GM12891 (cell line): ENCODE results near the gene CYB5R4.

Experiments used
- DNase-seq: peaks from one replicate; pipeline ENCODE4 v3.0.0; 2011; ENCODE audit warnings: low spot score; ENCODE audit not compliant: insufficient read length
- FAIRE-seq: peaks from 2 replicates; lab custom pipeline; 2011; peaks lifted over from hg19 to GRCh38; lab: Jason Lieb, UNC
- PAX5 ChIP-seq: IDR thresholded peaks from 2 replicates; pipeline ENCODE4 v1.6.1; 2011; ENCODE audit warnings: low read length, moderate library complexity, mild to moderate bottlenecking; ENCODE audit not compliant: insufficient read depth, severe bottlenecking
- POLR2A ChIP-seq: IDR thresholded peaks from 2 replicates; pipeline ENCODE4 v1.6.1; 2011; ENCODE audit warnings: low read depth, low read length, control low read depth
- POLR2AphosphoS5 ChIP-seq: IDR thresholded peaks from 2 replicates; pipeline ENCODE4 v1.6.1; 2011; ENCODE audit warnings: low read depth, low read length, control low read depth
- POU2F2 ChIP-seq: IDR thresholded peaks from 2 replicates; pipeline ENCODE4 v1.6.1; 2011; ENCODE audit warnings: low read depth, mild to moderate bottlenecking, control low read depth, low read length, moderate library complexity
- SPI1 ChIP-seq: IDR thresholded peaks from 2 replicates; pipeline ENCODE4 v1.6.1; 2011; ENCODE audit warnings: low read depth, low read length, control low read depth
- TAF1 ChIP-seq: IDR thresholded peaks from 2 replicates; pipeline ENCODE4 v1.6.1; 2011; ENCODE audit warnings: low read depth, low read length, control low read depth

The CYB5R4 gene

DNA sequence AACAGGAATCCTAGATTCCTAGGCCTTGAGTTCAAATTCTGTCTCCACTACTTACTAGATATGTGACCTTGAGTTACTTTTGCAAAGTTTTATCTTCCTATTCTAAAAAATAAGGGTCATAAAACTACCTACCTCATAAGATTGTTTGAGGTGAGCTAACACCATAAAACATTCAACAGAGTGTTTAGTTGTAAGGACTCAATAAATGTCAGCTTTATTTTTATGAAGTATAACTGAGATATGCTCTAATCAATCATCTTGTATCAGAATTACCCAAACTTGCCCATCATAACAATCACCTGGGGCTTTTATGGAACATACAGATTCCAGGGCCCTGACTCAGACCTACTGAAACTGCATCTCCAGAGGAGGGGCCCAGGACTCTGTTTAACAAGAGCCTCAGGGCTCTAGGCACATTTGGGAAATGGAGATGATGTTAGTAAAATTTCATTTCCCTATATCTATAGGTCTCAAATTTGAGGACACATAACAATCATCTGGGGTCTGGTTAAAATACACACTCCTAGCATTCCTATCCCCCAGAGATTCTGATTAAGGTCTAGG lies 138.6 kb downstream of the CYB5R4 start:
- TF ChIP-seq POLR2A (no peak), TAF1 (no peak), SPI1 (no peak), POU2F2 (no peak), POLR2AphosphoS5 (no peak), PAX5 (no peak)
- no peak for DNase-seq
- FAIRE-seq = no peak

DNA sequence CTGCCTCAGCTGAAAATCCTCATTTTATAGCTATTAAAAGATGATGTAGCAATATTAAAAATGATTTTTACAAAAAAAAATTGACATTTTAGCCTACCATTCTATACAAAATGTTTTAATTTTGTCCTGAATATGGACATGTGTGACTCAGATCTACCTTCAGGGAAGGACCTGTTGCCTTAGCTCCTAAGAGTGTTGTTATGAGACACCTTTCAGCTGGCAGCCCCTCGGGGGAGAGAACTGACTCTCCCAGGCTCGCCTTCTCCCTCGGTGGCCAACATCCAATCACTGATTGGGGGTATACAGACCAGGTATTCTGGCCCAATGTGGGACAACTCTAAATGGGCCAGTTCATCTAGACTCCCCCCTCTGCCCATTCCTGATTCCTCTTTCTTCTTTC lies 141.6 kb downstream of the CYB5R4 start:
- FAIRE-seq (no peak), DNase-seq (no peak)
- no peak for TF ChIP-seq PAX5
- no peak for TF ChIP-seq POLR2AphosphoS5
- no peak for TF ChIP-seq POU2F2
- TF ChIP-seq POLR2A = no peak
- no peak for TF ChIP-seq SPI1
- no peak for TF ChIP-seq TAF1

DNA sequence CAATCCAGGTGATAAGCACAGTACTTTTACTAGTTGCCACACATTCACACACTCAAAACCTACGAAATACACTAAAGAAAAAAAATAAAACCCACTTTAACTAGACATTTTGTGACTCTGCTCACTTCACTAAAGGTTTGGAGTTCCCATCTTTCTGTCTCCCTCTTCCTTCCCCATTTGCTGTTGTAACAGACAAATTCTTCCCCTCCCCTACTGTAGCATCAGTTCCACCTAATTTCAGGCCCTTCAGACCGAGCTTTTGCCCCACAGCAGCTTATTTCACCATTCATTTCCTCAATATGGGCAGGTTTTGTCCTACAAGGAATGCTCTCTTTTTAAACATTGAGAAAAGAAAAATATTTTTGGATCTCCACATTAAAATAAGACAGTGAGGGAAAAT lies 142.7 kb downstream of the CYB5R4 start:
- FAIRE-seq (no peak), DNase-seq (no peak)
- TF ChIP-seq POU2F2 (no peak), TAF1 (no peak), POLR2AphosphoS5 (no peak), POLR2A (no peak), PAX5 (no peak), SPI1 (no peak)

DNA sequence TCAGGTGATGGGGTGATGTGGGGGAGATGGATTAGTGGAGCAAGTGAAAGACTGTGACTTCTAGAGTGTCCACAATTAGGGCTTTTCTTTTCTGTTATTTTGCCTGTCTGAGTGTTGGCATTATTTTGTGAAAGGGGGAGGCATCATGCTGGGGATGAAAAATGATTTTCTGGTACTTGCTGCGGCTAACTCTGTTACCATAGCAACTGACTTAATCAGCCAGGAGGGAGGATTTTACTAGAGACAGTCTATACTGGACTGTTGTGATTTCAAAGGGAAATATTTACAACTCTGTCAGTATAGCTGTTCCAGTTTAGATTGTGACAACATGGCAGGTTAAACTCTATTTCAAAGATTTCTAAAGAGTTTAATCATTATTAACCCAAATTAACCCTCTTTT lies 143.6 kb downstream of the CYB5R4 start:
- no peak for DNase-seq
- TF ChIP-seq POU2F2 (no peak), POLR2A (no peak)
- no peak for FAIRE-seq

DNA sequence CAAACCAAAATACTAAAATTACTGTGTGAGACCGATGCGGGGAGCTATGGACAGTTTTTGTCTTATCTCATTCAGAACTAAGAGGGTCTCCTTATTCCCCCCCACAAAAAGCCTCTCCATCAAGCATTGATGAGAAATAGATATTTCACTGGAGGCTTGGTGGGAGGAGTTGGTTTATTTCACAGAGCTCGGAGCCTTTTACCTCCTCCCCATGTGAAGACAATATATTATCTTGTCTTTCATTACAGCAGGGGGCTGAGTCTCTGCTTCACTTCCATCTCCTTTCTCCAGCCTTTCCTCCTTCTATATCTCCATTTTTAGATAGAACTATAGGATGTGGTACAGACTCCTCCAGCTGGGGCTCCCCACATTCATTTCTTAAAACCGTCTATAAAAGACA lies 144.2 kb downstream of the CYB5R4 start:
- TF ChIP-seq POLR2AphosphoS5 (no peak), POU2F2 (no peak), SPI1 (no peak), POLR2A (no peak), PAX5 (no peak), TAF1 (no peak)
- no peak for DNase-seq
- no peak for FAIRE-seq

DNA sequence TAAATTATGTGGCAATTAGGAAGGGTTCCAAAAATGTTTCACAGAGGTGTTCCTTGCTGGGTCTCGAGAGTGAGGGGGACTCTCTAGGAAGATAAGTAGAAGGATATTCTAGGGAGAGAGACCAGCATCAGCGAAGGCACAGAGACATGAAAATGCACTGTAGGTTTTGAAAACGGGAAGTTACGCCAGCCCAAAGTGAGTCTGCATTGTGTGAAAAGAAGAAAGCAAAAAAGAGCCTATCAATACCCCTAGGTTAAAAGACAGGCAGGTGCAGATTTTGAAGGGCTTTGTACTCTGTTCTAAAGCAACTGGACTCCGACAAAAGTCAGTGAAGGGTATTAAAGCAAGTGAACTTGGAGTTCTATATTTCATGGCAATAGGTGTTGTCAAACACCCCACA lies 148.4 kb downstream of the CYB5R4 start:
- TF ChIP-seq POLR2A (no peak), POU2F2 (no peak), POLR2AphosphoS5 (no peak), SPI1 (no peak), TAF1 (no peak), PAX5 (no peak)
- FAIRE-seq (no peak), DNase-seq (no peak)

DNA sequence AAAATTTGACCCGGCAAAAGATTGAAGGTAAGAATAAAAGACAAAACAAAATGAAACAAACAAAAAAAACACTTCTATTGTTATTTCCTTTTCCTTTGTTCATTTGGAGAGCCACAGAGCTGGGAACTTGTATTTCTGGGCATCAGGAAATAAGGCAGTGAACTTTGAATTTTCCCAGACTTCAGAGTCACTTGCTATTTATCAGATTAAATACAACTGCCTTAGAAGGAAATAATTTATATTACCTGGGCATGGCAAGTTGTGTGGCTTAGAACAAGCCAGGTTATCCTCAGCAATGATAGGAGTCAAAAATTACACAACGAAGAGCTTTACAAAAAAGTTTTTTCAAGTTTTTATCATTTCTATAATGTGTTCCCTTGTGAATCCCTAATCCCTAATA lies 153.9 kb downstream of the CYB5R4 start:
- no peak for DNase-seq
- TF ChIP-seq POLR2AphosphoS5 = no peak
- TF ChIP-seq PAX5 = no peak
- no peak for TF ChIP-seq TAF1
- no peak for FAIRE-seq

DNA sequence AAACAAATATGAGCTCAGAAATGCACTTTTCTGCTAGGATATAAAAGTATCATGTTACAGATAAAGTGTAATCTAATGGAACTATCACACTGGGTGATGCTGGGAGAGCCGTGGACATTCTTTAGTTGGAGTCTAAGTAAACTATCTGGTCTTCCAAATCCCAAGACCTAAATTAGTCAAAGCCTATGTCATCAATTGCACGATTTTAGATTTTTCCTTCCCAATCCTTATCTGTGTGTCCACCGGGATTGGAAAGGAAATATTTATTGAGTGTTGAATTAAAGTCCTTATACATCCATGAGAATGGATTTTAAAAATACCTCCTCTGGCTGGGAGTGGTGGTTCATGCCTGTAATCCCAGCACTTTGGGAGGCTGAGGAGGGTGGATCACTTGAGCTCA lies 154.4 kb downstream of the CYB5R4 start:
- FAIRE-seq (no peak), DNase-seq (no peak)
- TF ChIP-seq POU2F2 (no peak), POLR2A (no peak), PAX5 (no peak), POLR2AphosphoS5 (no peak), SPI1 (no peak), TAF1 (no peak)

DNA sequence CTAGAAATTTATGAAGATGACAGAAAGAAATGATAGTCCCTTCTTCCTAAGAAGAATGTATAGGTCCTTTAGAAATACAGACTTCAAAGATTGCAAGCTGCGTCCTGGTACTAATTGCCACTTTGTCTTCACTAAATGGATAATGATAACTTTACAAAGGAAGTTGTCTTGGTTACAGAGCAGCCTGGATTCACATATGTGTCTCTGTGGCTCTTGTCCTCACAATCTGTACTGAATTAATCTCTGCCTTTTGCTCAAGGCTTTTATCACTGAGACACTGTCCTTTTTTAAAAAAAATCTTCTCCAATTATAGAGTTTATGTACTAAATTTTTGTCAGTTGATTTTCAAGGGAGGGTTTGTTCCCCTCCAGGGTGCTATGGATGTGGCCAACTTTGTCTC lies 156.5 kb downstream of the CYB5R4 start:
- TF ChIP-seq TAF1 = no peak
- TF ChIP-seq POLR2AphosphoS5 = no peak
- no peak for TF ChIP-seq POU2F2
- no peak for TF ChIP-seq SPI1
- no peak for TF ChIP-seq PAX5
- TF ChIP-seq POLR2A = no peak
- no peak for DNase-seq
- no peak for FAIRE-seq
